ENCODE measurements around the gene HERPUD1.
A peak's percentile ranks its signal among the peaks of the same experiment; 100 is the strongest.
"Not testable (repeated sequence)": the region's sequence is repeated elsewhere in the genome, so short reads cannot be mapped to it uniquely, and the experiment has no call there.

Gene HERPUD1

GRCh38 chr16:56961851-56962281 is 29.9 kb downstream of the HERPUD1 start, which contains the start of gene CETP:
CETP (plus strand) TSS chr16:56961950; CDS start chr16:56961980, 30 bp downstream.
- no peak for DNase-seq

DNA sequence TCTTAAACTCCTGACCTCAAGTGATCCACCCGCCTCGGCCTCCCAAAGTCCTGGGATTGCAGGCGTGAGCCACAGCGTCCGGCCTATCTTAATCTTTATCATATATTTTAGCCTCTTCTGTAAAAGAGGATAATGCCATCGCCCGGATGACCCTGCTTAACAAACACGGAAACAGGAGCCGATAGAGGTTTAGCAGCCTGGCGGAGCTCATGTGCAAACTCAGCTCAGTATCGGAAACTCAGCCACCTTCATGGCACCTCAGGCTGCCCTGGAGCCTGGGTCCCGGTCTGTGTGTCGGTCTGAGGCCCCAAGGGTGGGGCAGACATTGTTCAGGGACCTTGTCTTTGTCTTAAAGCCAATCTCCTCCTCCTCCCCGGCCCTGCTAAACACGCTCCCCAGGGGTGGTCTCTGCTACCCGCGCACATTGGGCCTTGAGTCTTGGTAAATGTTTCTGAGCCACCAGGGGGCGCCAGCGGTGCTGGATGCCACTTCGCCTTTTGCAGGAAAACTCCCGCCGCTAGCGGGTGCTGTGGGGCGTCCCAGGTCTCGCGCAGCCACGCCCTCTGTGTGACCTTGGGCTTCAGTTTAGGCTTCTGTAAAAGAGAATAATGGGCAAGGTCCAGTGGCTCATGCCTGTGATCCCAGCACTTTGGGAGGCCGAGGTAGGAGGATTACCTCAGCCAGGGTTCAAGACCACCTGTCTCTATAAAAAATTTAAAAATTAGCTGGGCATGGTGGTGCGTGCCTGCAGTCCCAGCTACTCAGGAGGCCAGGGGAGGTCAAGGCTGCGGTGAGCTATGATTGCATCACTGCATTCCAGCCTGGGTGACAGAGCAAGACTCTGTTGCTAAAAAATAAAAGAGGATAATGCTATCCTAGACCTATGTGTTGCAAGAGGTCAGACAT is 32.6 kb downstream of the HERPUD1 start:
- DNase-seq = no peak

DNA sequence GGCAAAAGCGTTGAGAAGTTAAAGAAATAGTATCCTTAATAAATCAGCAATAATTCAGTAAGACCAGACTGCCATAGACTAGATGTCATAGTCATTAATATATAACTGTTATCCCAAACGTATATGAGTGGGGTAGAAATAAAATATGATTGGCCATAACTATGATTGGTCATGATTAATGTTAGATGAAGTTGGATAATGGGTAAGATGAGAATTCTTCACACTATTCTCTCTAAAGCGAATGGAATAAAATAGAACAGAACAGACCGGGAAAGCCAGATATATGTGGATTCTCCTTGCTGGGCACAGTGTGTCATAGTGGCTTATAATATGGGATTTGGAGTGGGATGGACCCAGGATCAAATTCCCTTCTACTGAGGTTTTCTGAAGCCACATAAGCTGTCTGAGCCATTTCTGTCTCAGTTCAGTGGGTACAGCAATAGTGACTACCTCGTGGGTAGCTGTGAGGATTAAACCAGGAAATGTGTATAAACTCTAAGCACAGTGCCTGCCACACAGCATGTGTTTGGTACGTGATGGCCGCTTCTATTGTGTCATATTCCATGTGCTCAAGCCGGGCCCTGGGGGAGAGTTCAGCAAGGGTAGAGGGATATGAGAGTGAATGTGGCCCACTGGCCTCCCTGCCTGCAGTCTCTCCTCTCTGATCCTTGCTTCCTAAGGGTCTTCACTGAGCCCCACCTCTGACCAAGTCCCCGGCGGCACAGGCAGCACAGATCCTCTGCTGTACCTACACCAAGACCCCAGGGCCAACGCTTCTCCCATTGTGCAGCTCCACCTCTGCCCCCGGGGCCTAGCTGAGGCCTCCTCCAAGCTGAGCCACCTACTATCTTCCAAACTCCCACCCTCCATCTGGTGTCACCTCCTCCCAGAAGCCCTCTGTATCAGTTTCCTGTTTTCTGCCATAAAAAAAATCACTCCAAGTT is 33.5 kb downstream of the HERPUD1 start:
- DNase-seq = no peak

GRCh38 chr16:56966093-56966475 is 34.1 kb downstream of the HERPUD1 start:
- no peak for DNase-seq

GRCh38 chr16:56967733-56968132 is 35.8 kb downstream of the HERPUD1 start:
- no peak for DNase-seq

GRCh38 chr16:56969769-56970168 is 37.8 kb downstream of the HERPUD1 start:
- DNase-seq = no peak

GRCh38 chr16:56970934-56971767 is 39.2 kb downstream of the HERPUD1 start:
- DNase-seq = no peak

- no peak for DNase-seq
Measured at GRCh38 chr16:56971768-56972043, 39.8 kb downstream of the HERPUD1 start.

GRCh38 chr16:56972403-56973293 is 40.7 kb downstream of the HERPUD1 start:
- no peak for DNase-seq

- no peak for DNase-seq
Measured at GRCh38 chr16:56973294-56973689, 41.4 kb downstream of the HERPUD1 start.

DNA sequence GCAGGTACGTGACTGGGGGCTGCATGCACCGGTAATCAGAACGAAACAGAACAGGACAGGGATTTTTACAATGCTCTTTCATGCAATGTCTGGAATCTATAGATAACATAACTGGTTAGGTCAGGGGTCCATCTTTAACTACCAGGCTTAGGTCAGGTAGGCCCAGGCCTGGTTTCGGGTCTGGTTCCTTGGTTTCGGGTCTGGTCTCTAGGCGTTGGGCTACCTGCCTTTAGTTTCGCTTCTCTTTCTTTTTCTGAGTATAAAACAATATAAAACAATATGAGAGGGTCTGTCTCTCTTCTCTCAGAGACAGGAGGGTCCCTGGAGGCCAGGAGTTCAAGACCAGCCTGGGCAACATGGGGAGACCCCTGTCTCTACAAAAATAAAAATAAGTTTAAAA is 42.0 kb downstream of the HERPUD1 start:
- DNase-seq = not testable (repeated sequence)

DNA sequence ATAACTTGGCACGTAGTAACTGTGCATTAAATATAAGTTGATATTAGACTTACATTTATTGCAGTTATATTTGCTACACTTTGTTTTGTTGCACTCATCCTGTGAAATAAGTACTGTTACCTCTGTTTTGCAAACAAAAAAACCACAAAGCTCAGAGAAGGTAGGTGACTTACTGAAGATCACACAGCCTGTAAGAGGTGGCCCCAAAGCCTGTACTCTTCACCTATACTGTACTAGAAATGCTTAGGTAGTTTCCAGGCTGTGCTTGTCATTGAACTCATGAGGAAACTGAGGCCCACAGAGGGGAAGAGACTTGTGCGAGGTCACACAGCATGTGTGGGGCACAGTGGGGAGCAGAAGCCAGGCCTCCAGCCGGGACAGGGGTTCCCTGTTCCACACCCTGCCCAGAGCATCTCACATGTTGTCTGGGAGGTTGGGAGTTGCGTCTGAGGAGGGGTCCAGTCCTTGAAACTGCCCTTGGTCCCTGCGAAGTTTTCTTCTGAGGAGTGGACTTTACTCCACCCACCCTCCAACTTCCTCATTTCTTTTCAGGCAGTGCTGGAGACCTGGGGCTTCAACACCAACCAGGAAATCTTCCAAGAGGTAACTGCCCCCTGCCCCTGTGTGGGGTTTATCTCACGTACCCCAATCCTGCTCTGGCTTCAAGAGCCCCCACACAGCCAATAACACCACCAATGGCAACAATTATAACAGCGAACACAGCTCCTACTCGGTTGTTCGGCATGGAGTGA is 42.8 kb downstream of the HERPUD1 start:
- DNase-seq = no peak

DNA sequence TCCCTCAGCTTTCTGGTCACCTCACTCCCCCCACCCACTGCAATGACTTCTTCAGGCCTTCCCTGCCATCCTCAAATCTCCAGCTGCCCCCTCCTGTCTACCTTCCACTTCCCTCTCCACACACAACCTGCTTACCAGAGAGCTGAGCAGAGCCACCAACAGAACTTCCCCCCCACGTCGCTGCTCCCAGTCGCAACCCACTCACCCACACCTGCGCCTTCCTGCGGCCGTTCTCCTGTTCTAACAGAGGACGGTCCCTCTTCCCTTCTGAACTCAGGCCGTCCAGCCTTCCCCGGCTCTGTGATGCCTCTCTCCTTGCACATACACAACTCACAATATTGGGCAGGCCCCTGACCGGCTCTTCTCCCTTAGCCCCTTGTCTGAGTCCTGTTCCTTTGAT is 43.8 kb downstream of the HERPUD1 start:
- DNase-seq = no peak

DNA sequence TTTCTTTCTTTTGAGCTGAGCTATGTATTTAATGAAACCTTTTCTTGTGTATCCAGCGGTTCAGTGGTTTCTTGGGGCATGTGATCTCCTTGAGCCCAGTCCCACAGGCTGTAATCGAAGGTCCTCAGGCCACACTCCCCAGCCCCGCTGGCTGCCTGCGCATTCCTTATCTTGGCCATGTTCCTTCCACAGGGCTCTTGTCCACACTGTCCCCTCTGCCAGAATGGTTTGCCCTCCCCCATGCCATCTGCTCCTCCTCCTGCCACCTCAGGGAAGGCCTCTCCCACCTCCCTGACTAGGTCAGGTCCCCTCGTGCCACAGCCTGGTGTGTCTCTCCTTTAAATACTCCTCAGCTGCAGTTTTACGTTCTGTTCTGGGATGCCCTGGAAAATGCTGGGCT is 45.3 kb downstream of the HERPUD1 start:
- no peak for DNase-seq

DNA sequence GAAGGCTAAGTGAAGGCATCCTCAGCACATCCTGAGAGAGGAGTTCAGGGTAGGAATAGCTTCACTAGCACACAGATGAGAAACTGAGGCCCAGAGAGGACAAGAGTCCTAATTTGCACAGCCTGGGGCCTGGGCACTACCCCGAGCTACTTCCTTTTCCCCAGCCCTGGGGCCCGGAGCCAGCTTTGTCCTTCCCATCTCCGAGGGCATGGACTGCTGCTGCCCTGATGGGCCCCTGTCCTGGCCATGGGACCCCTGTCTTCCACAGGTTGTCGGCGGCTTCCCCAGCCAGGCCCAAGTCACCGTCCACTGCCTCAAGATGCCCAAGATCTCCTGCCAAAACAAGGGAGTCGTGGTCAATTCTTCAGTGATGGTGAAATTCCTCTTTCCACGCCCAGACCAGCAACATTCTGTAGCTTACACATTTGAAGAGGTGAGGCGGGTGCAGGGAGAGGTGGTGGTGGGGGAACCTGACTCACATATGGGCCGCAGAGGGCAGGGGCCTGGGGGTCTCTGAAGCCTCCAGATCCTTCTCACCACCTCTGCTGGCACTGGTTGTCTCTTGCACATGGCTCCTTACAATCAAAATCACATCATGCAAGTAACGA is 46.0 kb downstream of the HERPUD1 start:
- no peak for DNase-seq

- DNase-seq = no peak
Measured at GRCh38 chr16:56980201-56980535, 48.2 kb downstream of the HERPUD1 start.

GRCh38 chr16:56980792-56981724 is 49.1 kb downstream of the HERPUD1 start:
- DNase-seq = peak; percentile 10

GRCh38 chr16:56981729-56982271 is 49.9 kb downstream of the HERPUD1 start:
- DNase-seq = no peak

DNA sequence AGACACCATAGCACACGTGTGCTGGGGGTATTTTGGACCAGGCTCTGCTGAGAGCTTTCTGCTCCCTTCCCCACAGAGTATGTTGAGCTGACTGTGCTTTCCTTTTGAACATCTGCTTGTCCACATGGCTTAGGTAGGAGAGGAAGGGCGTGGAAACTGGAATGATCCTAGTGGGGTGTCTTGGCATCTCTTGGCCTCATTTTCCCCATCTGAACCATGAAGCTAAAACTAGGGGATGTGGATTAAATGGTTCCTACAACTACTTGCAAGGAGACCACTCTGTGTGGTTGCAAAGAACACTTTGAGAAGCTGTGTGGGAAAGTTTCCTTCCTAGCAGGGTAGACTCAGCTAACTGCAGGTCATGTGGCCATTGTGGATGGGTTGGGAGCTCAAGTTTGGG is 50.8 kb downstream of the HERPUD1 start:
- DNase-seq = no peak

All from NCI-H2171 treated with DMSO at 0.1 percent for 48 hours (cell line).